Cardiac fibroblast (primary cell): ENCODE measurements around the gene DEF6.

Experiments used
- DNase-seq, 2 donors: peaks; one replicate each; pipeline versions ENCODE4 v3.0.0 to v3.0.0-alpha.2; 2010; ENCODE audit warnings: low read depth in 2 of 2
- H3K4me3 ChIP-seq, 2 donors: replicated peaks in 1 of 2; 1 replicate in 1 of 2; 2 replicates in 1 of 2; pipeline ENCODE4 v1.5.1; 2011; ENCODE audit warnings: low read depth in 2 of 2, low read length in 2 of 2, mild to moderate bottlenecking in 2 of 2, moderate library complexity in 1 of 2
- TF ChIP-seq, protein P1 (sequence below): IDR thresholded peaks from one replicate; pipeline ENCODE4 v1.5.1; 2011; ENCODE audit warnings: low read depth, mild to moderate bottlenecking, low read length, inconsistent platforms

DEF6 gene

DNA sequence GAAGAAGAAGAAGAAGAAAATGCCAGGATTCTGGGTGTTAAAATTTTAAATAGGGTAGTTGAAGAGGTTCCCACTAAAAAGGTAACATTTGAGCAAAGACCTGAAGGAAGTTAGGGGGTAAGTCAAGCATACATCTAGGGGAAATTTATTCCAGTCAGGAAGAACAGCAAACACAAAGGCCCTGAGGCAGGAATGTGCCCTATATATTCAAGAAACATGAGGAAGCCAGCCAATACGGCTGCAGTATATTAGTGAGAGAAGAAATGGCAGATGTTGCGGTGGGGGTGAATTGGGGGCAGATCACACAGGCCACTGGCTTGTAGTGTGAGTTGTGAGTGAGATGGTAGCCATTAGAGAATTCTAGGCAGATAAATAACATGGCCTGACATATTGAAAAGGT, 32.1 kb upstream of the DEF6 start:
- TF ChIP-seq, protein P1, sequence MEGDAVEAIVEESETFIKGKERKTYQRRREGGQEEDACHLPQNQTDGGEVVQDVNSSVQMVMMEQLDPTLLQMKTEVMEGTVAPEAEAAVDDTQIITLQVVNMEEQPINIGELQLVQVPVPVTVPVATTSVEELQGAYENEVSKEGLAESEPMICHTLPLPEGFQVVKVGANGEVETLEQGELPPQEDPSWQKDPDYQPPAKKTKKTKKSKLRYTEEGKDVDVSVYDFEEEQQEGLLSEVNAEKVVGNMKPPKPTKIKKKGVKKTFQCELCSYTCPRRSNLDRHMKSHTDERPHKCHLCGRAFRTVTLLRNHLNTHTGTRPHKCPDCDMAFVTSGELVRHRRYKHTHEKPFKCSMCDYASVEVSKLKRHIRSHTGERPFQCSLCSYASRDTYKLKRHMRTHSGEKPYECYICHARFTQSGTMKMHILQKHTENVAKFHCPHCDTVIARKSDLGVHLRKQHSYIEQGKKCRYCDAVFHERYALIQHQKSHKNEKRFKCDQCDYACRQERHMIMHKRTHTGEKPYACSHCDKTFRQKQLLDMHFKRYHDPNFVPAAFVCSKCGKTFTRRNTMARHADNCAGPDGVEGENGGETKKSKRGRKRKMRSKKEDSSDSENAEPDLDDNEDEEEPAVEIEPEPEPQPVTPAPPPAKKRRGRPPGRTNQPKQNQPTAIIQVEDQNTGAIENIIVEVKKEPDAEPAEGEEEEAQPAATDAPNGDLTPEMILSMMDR = no peak
- DNase-seq = no peak
- H3K4me3 ChIP-seq = no peak overlapping the region

DNA sequence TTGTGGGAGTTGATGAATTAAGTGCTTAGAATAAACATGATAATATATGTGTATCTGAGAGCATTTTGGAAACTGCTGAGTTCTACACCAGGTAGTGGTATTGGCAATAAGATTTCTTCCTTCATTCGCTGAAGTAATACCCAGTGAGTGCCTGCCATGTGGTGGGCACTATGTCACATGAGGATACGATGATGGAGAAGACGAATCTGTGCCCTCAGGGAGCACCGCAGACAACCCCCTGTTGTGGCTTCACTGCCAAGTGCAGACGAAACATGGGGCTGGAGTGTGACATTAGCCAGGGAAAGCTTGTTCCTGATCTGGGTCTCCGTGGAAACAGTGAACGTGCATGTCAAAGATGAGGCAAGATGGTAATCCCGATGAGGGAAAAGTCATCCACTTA, 30.2 kb upstream of the DEF6 start:
- no peak for DNase-seq
- TF ChIP-seq, protein P1 = no peak
- no peak overlapping the region for H3K4me3 ChIP-seq

DNA sequence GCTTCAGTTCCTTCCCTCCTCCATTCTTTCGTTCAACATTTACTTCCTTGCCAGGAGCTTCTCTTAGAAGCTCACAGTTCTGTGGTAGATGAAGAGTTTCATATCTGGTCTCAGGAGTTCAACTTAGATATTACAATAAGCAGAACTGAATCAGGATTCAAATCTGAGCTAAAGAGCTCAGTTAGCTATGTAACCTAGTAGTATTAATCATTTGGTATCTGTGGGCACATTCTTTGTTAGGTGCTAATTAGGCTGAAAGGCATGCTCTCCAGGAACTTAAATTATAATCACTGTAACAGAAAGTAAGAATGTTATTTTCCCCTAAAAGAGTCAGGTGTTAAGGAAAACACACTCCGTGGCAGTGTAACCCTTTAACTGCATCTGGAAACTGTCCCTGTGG, 29.7 kb upstream of the DEF6 start:
- H3K4me3 ChIP-seq = no peak overlapping the region
- no peak for DNase-seq
- TF ChIP-seq, protein P1 = no peak

DNA sequence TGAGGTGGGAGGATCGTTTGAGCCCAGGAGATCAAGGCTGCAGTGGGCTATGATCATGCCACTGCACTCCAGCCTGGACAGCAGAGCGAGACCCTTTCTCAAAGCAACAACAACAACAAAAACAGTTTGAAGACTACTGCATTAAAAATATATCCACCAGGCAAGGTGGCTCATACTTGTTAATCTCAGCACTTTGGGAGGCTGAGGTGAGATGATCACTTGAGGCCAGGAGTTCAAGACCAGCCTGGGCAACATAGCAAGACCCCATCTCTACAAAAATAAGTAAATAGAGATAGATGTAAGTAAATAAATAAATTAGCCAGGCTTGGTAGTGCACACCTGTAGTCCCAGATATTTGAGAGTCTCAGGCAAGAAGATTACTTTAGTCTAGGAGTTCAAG, 25.6 kb upstream of the DEF6 start:
- DNase-seq = no peak
- no peak overlapping the region for H3K4me3 ChIP-seq
- TF ChIP-seq, protein P1 = no peak

DNA sequence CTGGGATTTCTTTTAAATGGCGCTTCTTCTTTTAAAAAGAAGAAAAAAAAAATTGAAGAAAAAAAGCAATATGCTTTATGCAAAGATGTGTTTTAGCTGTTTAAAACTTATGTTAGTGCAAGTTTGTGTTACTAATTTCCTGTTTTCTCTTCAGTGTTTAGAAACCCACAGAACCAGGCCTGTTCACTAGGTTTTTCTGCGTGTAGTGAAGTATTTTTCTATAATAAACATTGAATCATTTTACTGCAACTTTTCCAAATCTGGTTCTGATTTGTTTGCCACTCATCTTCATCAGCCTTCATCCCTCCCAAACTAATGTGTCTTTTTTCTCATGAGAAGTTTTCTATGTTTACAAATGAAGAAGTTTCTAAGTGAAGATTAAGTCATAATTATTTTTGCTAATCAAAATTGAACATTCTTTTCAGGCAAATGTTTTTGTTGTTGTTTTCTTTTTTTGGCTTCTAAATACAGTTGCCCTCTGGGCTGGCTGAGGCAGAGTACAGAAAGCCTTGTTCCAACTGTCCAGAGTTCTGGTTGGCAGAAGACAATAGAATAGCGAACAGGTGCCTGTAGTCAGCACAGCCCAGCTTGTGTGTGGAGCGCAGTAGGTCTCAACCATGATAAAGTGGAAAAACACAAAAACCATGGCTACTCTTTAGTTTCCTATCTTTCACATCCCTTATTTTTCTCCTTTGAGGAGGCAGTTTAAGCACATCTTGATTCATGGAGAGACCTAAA, 23.6 kb upstream of the DEF6 start:
- TF ChIP-seq, protein P1 = no peak
- no peak for DNase-seq

DNA sequence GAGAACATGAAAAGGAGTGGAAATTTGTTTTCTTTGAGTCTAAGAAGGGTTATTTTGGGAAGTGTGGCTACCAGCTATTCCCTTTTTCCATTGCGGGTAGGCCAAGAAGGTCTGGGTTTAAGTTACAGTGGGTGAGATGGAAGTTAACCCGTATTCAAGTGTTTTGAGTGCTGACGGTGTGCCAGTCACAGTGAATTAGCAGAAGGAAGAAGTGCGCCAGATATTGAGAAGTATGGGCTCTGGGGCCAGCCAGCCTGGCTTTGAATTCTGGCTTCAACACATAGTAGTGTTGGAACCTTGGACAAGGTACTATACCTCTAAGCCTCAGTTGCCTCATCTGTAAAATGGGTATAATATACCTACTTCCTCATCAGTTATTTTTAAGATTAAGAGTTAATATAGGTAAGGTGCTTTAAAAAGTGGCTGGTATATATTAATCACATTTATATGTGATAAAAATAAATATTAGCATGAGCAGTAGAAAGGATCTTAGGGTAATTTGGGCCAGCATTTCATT, 21.8 kb upstream of the DEF6 start:
- TF ChIP-seq, protein P1 = no peak
- no peak overlapping the region for H3K4me3 ChIP-seq
- no peak for DNase-seq

More for the DNA sequence above, 23.6 kb upstream of the DEF6 start:
- no peak overlapping the region for H3K4me3 ChIP-seq

DNA sequence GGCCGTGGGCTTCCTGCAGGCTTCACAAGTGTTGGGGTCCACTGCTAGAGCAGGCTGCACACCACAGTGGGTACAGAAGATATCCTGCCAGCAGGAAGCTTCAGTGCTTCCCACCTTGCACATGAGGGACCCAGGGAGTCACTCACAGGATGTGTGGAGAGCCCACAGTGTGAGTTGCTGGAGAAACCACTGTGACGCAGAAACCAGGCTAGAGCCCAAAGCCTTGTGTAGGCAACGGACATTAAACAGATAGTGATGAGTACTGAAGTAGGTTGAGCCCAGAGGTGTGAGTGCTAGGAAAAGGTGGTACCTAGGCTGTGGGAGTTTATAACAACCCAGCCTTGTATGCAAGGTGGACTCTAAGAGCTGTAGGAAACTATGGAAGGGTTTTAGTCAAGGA, 18.9 kb upstream of the DEF6 start:
- no peak overlapping the region for H3K4me3 ChIP-seq
- DNase-seq = no peak
- TF ChIP-seq, protein P1 = no peak
